Skin epidermis (tissue), 12 donors: ENCODE data around the gene NPEPPS.
A peak's percentile ranks its signal among the peaks of the same experiment; 100 is the strongest.

Source experiments
- H3K27ac ChIP-seq, 21 experiments: fragments of 200-600 bp; sonication (generic) in 11 of 21; one replicate each; pipeline ENCODE4 v1.5.0; 2020; ENCODE audit warnings: mild to moderate bottlenecking in 3 of 21, inconsistent platforms in 2 of 21, moderate library complexity in 2 of 21
- H3K4me3 ChIP-seq, 7 experiments: fragments of 200-600 bp; sonication (generic) in 2 of 7; one replicate each; pipeline ENCODE4 v1.5.0; 2020; ENCODE audit warnings: inconsistent platforms in 2 of 7, mild to moderate bottlenecking in 2 of 7, moderate library complexity in 1 of 7

Gene NPEPPS

GRCh38 chr17:47652570-47652969 is 121.7 kb downstream of the NPEPPS start:
- Histone ChIP-seq H3K27ac (no peak overlapping the region), H3K4me3 (no peak overlapping the region)

- Histone ChIP-seq H3K27ac (no peak overlapping the region), H3K4me3 (no peak overlapping the region)
Observed at GRCh38 chr17:47653442-47653841, 122.5 kb downstream of the NPEPPS start.

GRCh38 chr17:47654991-47655390 is 124.1 kb downstream of the NPEPPS start:
- Histone ChIP-seq H3K27ac (peak overlapping the region in 1 of 21 experiments; percentile 26), H3K4me3 (no peak overlapping the region)

GRCh38 chr17:47660064-47660492 is 129.2 kb downstream of the NPEPPS start:
- Histone ChIP-seq H3K4me3 (no peak overlapping the region), H3K27ac (peak overlapping the region in 12 of 21 experiments; percentile 7 to 84 (median 46))

GRCh38 chr17:47663912-47664623 is 133.2 kb downstream of the NPEPPS start:
- Histone ChIP-seq H3K27ac (peak overlapping the region in 2 of 21 experiments; percentile 3 to 38), H3K4me3 (no peak overlapping the region)

- Histone ChIP-seq H3K27ac (no peak overlapping the region), H3K4me3 (no peak overlapping the region)
Observed at GRCh38 chr17:47664624-47664941, 133.7 kb downstream of the NPEPPS start.

GRCh38 chr17:47665655-47666054 is 134.7 kb downstream of the NPEPPS start:
- H3K27ac ChIP-seq = no peak overlapping the region
- H3K4me3 ChIP-seq = no peak overlapping the region

GRCh38 chr17:47669081-47669480 is 138.2 kb downstream of the NPEPPS start:
- Histone ChIP-seq H3K4me3 (no peak overlapping the region), H3K27ac (no peak overlapping the region)

GRCh38 chr17:47670064-47670463 is 139.2 kb downstream of the NPEPPS start:
- no peak overlapping the region for H3K4me3 ChIP-seq
- peak overlapping the region in 3 of 21 experiments; percentile 1 to 9 (median 5) for H3K27ac ChIP-seq
